Measurements from ENCODE around the gene LAMA5.

The LAMA5 gene

GRCh38 chr20:62405108-62405980, 38.2 kb upstream of the LAMA5 start:
- DNase-seq, result no peak

- no peak for DNase-seq
These were observed 37.6 kb upstream of the LAMA5 start for GRCh38 chr20:62404761-62405107.

GRCh38 chr20:62404112-62404665, 37.1 kb upstream of the LAMA5 start:
- no peak for DNase-seq

- DNase-seq, result no peak
These were observed 36.2 kb upstream of the LAMA5 start for GRCh38 chr20:62403331-62403730.

- DNase-seq, result no peak
These were observed 35.5 kb upstream of the LAMA5 start for GRCh38 chr20:62402456-62403150.

- DNase-seq, result no peak
These were observed 34.2 kb upstream of the LAMA5 start for GRCh38 chr20:62401331-62401779.

GRCh38 chr20:62400541-62400940, 33.4 kb upstream of the LAMA5 start:
- no peak for DNase-seq

GRCh38 chr20:62400021-62400420, 32.9 kb upstream of the LAMA5 start:
- DNase-seq, result peak; percentile 31 to 40

- no peak for DNase-seq
These were observed 31.2 kb upstream of the LAMA5 start for GRCh38 chr20:62398120-62398821.

- DNase-seq, result no peak
These were observed 29.5 kb upstream of the LAMA5 start for GRCh38 chr20:62396367-62397239.

- DNase-seq, result no peak
These were observed 28.5 kb upstream of the LAMA5 start for GRCh38 chr20:62395311-62396242.

- no peak for DNase-seq
These were observed 27.4 kb upstream of the LAMA5 start for GRCh38 chr20:62394248-62395245.

- no peak for DNase-seq
These were observed 26.7 kb upstream of the LAMA5 start for GRCh38 chr20:62393830-62394229.

GRCh38 chr20:62393335-62393665, 26.2 kb upstream of the LAMA5 start:
- no peak for DNase-seq

GRCh38 chr20:62392621-62393334, 25.7 kb upstream of the LAMA5 start:
- DNase-seq, result no peak

GRCh38 chr20:62392077-62392418, 24.9 kb upstream of the LAMA5 start:
- no peak for DNase-seq

- no peak for DNase-seq
These were observed 24.3 kb upstream of the LAMA5 start for GRCh38 chr20:62391165-62392076.
